DND-41 (cell line): ENCODE results near the gene RPS6KB2.
A peak's percentile ranks its signal among the peaks of the same experiment; 100 is the strongest.

Experiments
- ATAC-seq: fragments of 200-7000 bp; cut with Tn5 transposase; 3 replicates; pipeline ENCODE4 v1.9.1; 2021; ENCODE audit warnings: low read depth; ENCODE audit not compliant: insufficient read depth
- DNase-seq: peaks from one replicate; pipeline ENCODE4 v3.0.0-alpha.2; 2020
- H2AFZ ChIP-seq: 2 replicates; pipeline ENCODE4 v1.6.0; 2012; ENCODE audit warnings: low read depth, low read length
- H3K27ac ChIP-seq: 2 replicates; pipeline ENCODE4 v1.5.1; 2012; ENCODE audit warnings: low read length, inconsistent platforms
- H3K27me3 ChIP-seq: fragments of 200-600 bp; sonication (generic); 2 replicates; pipeline ENCODE4 v1.6.0; 2012; ENCODE audit warnings: low read length, mild to moderate bottlenecking, inconsistent platforms; ENCODE audit not compliant: insufficient read depth, poor library complexity
- H3K36me3 ChIP-seq: 2 replicates; pipeline ENCODE4 v1.5.1; 2012; ENCODE audit warnings: low read length, inconsistent platforms; ENCODE audit not compliant: insufficient read depth
- H3K4me1 ChIP-seq: 2 replicates; pipeline ENCODE4 v1.5.1; 2012; ENCODE audit warnings: mild to moderate bottlenecking, low read length; ENCODE audit not compliant: insufficient read depth
- H3K4me2 ChIP-seq: 2 replicates; pipeline ENCODE4 v1.6.0; 2012; ENCODE audit warnings: mild to moderate bottlenecking, moderate library complexity, low read length, inconsistent platforms; ENCODE audit not compliant: insufficient read depth
- H3K4me3 ChIP-seq, 2 experiments: fragments of 200-600 bp in 1 of 2; shearing (Covaris generic) in 1 of 2; 2 replicates each; pipeline ENCODE4 v1.5.1; 2012 to 2016; ENCODE audit warnings: inconsistent platforms in 2 of 2, low read length in 2 of 2, mild to moderate bottlenecking in 2 of 2, low read depth in 1 of 2, moderate library complexity in 1 of 2
- H3K79me2 ChIP-seq: 2 replicates; pipeline ENCODE4 v1.6.0; 2012; ENCODE audit warnings: low read length, inconsistent platforms; ENCODE audit not compliant: insufficient read depth
- H3K9ac ChIP-seq: 2 replicates; pipeline ENCODE4 v1.6.0; 2012; ENCODE audit warnings: low read depth, mild to moderate bottlenecking, inconsistent platforms, low read length, moderate library complexity
- H3K9me3 ChIP-seq: 2 replicates; pipeline ENCODE4 v1.5.1; 2012; ENCODE audit warnings: low read length, moderate library complexity, mild to moderate bottlenecking, inconsistent platforms; ENCODE audit not compliant: insufficient read depth, severe bottlenecking
- H4K20me1 ChIP-seq: 2 replicates; pipeline ENCODE4 v1.6.0; 2012; ENCODE audit warnings: low read length; ENCODE audit not compliant: insufficient read depth
- EZH2 ChIP-seq: IDR thresholded peaks from 3 replicates; pipeline ENCODE4 v1.6.1; 2012; ENCODE audit warnings: borderline replicate concordance, low read depth, mild to moderate bottlenecking, moderate library complexity, low read length, inconsistent platforms; ENCODE audit not compliant: severe bottlenecking
- TF ChIP-seq, protein P1 (sequence below): IDR thresholded peaks from 2 replicates; pipeline ENCODE4 v1.5.1; 2012; ENCODE audit warnings: borderline replicate concordance, low read length, moderate library complexity, mild to moderate bottlenecking; ENCODE audit not compliant: poor library complexity, severe bottlenecking; ENCODE audit errors: extremely low read depth

RPS6KB2 gene

DNA sequence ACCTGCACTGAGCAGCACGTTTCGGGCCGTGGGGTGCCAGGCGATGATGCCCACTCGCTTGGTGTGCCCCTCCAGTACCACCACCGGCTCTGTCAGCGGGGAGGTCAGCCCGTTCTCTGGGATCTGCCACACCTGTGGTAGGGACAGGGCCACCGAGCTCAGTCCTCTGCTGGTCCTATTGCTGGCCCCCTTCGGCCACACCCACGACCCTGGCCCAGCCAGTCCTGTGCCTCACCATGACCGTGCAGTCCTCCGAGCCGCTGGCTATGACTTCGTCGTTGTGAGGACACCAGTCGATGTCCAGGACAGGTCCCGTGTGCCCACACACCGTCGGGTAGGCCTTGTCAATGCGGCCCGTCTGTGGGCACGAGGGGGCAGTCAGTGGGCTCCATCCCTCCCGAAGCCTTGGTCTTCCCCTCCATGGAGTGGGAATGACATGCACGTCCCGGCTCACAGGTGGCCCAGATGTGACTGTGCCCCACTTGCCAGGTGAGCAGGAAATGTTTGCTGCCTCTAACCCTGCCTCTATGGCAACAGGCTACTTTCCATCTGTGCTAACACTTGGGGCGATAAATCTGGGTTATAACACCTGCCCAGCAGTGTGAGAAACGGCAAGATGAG, 13.5 kb downstream of the RPS6KB2 start:
- Histone ChIP-seq H3K9me3 (no peaks in the 10 kb centered on the region), H3K36me3 (peaks cover 24% of the 10 kb centered on the region; the same call in 1 of the 2 replicates), H3K79me2 (peaks cover 42% of the 10 kb centered on the region), H4K20me1 (peaks cover 4% of the 10 kb centered on the region), H3K4me2 (no peak overlapping the region), H2AFZ (no peak overlapping the region), H3K27ac (0 out of 2 replicates have a peak overlapping the region, but pooled peaks have one; percentile 28), H3K4me1 (peaks cover 57% of the 10 kb centered on the region), H3K9ac (no peak overlapping the region), H3K27me3 (no peaks in the 10 kb centered on the region), H3K4me3 (no peak overlapping the region)
- TF ChIP-seq, protein P1, sequence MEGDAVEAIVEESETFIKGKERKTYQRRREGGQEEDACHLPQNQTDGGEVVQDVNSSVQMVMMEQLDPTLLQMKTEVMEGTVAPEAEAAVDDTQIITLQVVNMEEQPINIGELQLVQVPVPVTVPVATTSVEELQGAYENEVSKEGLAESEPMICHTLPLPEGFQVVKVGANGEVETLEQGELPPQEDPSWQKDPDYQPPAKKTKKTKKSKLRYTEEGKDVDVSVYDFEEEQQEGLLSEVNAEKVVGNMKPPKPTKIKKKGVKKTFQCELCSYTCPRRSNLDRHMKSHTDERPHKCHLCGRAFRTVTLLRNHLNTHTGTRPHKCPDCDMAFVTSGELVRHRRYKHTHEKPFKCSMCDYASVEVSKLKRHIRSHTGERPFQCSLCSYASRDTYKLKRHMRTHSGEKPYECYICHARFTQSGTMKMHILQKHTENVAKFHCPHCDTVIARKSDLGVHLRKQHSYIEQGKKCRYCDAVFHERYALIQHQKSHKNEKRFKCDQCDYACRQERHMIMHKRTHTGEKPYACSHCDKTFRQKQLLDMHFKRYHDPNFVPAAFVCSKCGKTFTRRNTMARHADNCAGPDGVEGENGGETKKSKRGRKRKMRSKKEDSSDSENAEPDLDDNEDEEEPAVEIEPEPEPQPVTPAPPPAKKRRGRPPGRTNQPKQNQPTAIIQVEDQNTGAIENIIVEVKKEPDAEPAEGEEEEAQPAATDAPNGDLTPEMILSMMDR, result no peak
- no peak for TF ChIP-seq EZH2
- no peak for ATAC-seq
- peak; percentile 12 for DNase-seq

DNA sequence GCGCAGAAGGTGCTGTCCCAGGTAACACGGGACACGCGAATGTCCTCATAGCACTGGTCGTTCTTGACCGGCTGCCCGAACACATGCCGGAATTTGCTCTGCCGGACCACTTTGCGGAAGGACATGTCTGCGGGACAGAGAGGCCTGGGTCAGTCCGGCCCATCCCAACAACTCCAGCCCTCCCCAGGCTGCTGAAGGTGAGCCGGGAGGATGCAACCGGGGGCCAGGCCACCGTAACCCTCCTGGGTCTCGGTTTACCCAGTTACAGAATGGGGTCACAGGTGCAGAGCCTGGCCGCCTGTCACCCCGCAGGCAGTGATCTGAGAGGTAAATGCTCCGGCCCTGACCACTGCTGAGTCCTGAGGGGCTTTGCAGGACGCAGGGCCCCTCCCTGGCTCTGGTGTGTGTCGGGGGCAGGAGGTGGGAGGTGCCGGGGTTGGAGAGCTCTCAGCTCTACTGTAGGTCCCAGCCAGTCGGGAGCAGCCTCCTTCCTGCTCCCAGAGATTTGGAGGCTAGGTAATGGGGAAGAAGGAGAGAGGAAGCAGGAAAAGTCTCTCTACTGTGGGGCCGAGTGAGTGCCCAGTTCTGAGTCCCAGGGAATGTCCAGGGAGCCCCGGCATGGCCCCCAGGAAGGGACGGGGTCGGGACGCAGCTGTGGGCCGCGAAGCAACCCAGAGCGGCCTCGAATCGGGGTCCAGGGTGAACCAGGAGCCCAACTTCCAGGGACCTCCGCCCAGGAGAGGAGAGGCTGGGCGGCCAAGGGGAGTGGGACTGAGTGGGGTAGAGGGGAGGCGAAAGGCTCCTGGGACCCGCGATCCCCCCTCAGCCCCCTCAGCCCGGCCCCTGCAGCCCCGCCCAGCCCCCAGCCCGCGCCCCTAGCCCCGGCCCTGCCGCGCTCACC, 14.5 kb downstream of the RPS6KB2 start:
- no peak overlapping the region for H3K4me3 ChIP-seq
- peak; percentile 23 for DNase-seq

DNA sequence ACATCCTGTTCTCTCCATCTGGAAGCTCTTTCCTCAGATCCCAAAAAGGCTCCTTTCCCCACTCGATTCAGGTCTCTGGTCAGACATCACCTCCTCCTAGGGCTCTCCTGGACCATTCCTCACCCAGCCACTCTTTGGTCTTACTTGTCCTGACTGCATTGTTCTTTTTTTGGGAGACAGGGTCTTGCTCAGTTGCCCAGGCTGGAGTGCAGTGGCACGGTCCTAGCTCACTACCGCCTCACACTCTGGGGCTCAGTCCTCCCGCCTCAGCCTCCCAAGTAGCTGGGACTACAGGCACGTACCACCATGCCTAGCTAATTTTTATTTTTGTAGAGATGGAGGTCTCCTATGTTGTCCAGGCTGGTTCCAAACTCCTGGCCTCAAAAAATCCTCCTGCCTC, 17.2 kb downstream of the RPS6KB2 start:
- peaks cover 30% of the 10 kb centered on the region for H3K4me1 ChIP-seq
- no peak for TF ChIP-seq EZH2
- TF ChIP-seq, protein P1, result no peak
- H3K4me2 ChIP-seq, result peak overlapping the region; percentile 57
- ATAC-seq (no peak), DNase-seq (peak; percentile 4)
- H3K79me2 ChIP-seq, result peaks cover 9% of the 10 kb centered on the region; the same call in 1 of the 2 replicates
- no peak overlapping the region for H2AFZ ChIP-seq
- H3K9me3 ChIP-seq, result no peaks in the 10 kb centered on the region
- H3K36me3 ChIP-seq, result no peaks in the 10 kb centered on the region
- H3K27me3 ChIP-seq, result no peaks in the 10 kb centered on the region
- H3K27ac ChIP-seq, result no peak overlapping the region; the same call in 1 of the 2 replicates
- no peak overlapping the region for H3K4me3 ChIP-seq
- peaks cover 3% of the 10 kb centered on the region; the same call in 1 of the 2 replicates for H4K20me1 ChIP-seq
- H3K9ac ChIP-seq, result no peak overlapping the region

More for the DNA sequence above, 14.5 kb downstream of the RPS6KB2 start:
- ATAC-seq, result no peak; the same call in 2 of the 3 replicates
- Histone ChIP-seq H3K9ac (peak overlapping the region; percentile 28), H3K27me3 (no peaks in the 10 kb centered on the region), H3K9me3 (no peaks in the 10 kb centered on the region), H3K4me2 (peak overlapping the region; percentile 57), H3K4me1 (peaks cover 54% of the 10 kb centered on the region), H4K20me1 (peaks cover 3% of the 10 kb centered on the region; the same call in 1 of the 2 replicates), H2AFZ (no peak overlapping the region), H3K27ac (peak overlapping the region; percentile 69), H3K36me3 (peaks cover 17% of the 10 kb centered on the region; the same call in 1 of the 2 replicates), H3K79me2 (peaks cover 33% of the 10 kb centered on the region)
- TF ChIP-seq EZH2, result no peak
- TF ChIP-seq, protein P1, result no peak
